ENCODE results near the gene RNASEH2A.

The RNASEH2A gene

DNA sequence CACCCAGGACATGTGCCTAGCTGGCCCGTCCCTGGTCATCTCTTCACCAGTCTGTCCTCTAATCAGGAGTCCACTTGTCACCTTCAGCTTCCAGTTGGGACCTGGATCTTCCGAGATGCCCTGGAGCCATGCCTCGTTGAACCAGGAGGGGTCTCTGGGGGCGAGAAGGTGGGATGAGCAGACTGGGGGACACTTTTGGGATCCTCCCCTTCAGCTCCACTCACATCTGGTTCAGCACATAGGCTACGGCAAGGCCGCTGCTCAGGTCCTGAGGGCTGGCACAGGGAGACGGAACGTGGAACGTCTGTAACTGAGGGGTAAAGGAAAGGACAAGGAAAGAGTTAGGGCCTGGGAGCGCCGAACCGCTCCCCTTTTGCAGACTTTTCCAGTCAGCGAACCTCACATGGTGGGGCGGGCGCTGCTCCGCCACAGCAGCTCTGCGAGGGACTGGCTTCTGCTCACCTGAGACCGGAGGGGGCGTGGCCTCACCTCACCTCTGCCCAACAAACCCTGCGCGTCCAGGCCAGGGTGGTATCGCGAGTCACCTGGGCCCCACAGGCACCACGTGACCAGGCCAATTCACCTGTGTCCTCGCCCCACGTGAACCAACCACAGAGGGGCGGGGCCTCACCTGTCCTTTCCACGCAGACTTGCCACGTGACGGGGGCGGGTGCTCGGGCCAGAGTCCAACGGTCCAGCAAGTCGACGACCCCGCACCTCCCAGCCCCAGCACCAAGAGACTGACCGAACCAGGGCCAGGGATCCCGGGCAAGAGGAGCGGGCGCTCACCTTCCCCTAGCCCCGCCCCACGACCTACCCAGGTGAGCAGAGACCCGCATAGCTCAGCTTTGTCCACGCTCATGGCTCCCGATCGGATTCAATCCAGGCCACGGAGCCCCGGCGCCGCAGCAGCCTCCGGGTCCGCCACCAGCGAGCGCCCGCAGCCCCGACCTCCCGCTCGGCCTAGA lies 31.5 kb upstream of the RNASEH2A start, which contains the start of gene HOOK2:
HOOK2 (minus strand) TSS at position 965 of the 968 bp plus-strand sequence; CDS start at position 862, 103 bp downstream.
- no peak for DNase-seq (ENCODE audit: low read depth)
- peak within 1 kb of the TSS; percentile 70 for H3K4me3 ChIP-seq (replicated peaks; ENCODE audit: low read depth, low read length)
- TF ChIP-seq CTCF (IDR thresholded peaks at IDR 0.05; ENCODE audit: low read length, missing control alignments) = no peak

- peak; percentile 80 for DNase-seq (ENCODE audit: low read depth)
- TF ChIP-seq CTCF (IDR thresholded peaks at IDR 0.05; ENCODE audit: low read length, missing control alignments) = peak; percentile 76
These were observed 29.0 kb upstream of the RNASEH2A start for GRCh38 chr19:12777217-12778016.

DNA sequence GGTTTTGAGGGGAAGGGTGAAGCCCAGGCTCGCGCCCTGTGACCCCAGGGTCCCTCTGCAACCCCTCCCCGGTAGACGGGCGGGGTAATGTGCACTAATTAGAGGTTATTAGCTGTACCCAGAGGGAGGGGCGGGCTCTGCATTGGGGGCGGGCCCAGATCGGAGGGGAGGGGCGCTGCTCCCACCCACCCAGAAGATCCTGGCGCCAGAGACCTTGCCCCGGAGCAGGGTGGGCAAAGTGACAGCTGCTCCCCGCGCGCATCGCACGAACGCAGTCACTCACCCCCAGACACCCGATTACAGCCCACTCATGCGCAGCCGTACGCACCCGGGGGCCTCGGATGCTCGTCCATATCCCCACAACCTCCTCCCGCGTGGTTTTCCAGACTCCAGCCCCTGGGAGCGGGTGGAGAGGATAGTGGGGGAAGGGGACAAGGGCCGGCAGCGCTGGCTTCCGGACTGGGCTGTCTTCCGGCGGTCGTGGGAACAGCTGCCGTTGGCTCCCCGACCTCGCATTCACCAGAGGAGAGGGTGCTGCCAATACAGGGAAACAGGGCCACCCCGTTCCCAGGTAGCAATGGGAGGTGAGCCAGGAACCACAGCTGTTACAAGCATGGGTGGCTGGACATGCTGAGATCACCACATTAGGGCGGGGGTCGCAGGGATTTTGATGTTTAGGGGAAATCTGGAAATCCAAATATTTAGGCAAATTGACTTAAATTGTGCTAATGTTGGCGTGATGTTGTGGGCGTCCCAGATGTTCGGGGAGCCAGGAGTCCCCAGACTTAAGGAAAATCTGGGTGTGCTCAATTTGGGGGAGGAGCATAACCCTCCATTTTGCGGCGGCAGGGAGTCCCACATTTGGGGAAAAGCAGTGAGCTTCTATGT lies 28.1 kb upstream of the RNASEH2A start:
- H3K4me3 ChIP-seq (replicated peaks; ENCODE audit: low read depth, low read length) = peak overlapping the region; percentile 78
- DNase-seq (ENCODE audit: low read depth) = peak; percentile 90
- no peak for TF ChIP-seq CTCF (IDR thresholded peaks at IDR 0.05; ENCODE audit: low read length, missing control alignments)

More at GRCh38 chr19:12777217-12778016, 29.0 kb upstream of the RNASEH2A start:
- H3K4me3 ChIP-seq (replicated peaks; ENCODE audit: low read depth, low read length) = peak overlapping the region; percentile 78

GRCh38 chr19:12778905-12779161 lies 27.6 kb upstream of the RNASEH2A start:
- no peak for DNase-seq (ENCODE audit: low read depth)
- TF ChIP-seq CTCF (IDR thresholded peaks at IDR 0.05; ENCODE audit: low read length, missing control alignments) = no peak
- H3K4me3 ChIP-seq (replicated peaks; ENCODE audit: low read depth, low read length) = peak overlapping the region; percentile 78

DNA sequence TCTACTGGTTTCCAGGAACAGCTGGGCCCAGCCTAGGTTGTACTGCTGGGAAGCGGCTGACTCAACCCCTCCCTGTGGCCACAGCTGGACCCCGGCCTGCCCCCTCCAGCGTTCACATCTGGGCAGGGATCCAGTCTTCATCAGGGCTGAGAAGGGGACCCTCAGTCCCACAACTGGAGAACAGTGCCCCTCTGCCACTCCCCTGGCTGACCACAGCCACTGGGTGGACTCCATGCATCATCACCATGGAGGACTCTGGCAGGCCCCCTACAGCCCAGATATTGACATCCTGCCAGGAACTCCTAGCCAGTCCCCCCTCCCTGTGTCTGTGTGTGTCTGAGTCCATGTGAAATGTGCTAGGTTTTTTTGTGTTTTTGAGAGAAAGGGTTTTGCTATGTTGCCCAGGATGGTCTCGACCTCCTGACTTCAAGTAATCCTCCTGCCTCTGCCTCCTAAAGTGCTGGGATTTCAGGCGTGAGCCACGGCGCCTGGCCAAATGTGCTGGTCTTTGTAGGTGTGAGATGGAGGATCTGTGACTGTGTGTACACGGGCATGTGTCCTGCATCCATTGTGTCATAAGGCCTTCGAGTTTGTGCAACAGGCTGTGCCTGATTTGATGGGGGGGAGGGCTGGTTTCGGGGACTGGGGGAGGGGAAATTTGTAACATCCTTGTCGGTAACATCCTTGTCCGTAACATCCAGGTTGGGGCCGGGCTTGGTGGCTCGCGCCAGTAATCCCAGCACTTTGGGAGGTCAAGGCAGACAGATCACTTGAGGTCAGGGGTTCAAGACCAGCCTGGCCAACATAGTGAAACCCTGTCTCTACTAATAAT lies 27.0 kb upstream of the RNASEH2A start:
- peak; percentile 95 for DNase-seq (ENCODE audit: low read depth)
- no peak for TF ChIP-seq CTCF (IDR thresholded peaks at IDR 0.05; ENCODE audit: low read length, missing control alignments)
- H3K4me3 ChIP-seq (replicated peaks; ENCODE audit: low read depth, low read length) = peak overlapping the region; percentile 78

DNA sequence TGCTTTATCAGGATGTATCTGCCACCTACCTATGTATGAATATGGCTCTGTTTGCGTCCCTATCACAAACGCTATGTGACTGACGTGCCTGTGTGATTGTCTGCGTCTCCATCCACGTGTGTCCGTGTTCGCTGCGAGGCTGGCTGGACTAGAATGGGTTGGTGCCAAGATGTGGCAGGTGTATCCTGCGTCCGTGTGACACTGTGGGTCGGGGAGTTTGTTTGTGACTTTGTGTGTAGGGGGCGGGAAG lies 24.3 kb upstream of the RNASEH2A start:
- TF ChIP-seq CTCF (IDR thresholded peaks at IDR 0.05; ENCODE audit: low read length, missing control alignments) = no peak
- DNase-seq (ENCODE audit: low read depth) = no peak
- H3K4me3 ChIP-seq (replicated peaks; ENCODE audit: low read depth, low read length) = peak overlapping the region; percentile 49
